DMS153 (cell line): ENCODE data around the gene PPIE.
"Not testable (repeated sequence)": the region's sequence is repeated elsewhere in the genome, so short reads cannot be mapped to it uniquely, and the experiment has no call there.

Experiments used
- DNase-seq: peaks from one replicate; lab custom pipeline; 2025; lab: John Stamatoyannopoulos, UW

The PPIE gene

GRCh38 chr1:39758556-39759435 is 20.1 kb downstream of the PPIE start:
- no peak for DNase-seq

- DNase-seq, result no peak
Observed at GRCh38 chr1:39759436-39759726, 20.7 kb downstream of the PPIE start.

DNA sequence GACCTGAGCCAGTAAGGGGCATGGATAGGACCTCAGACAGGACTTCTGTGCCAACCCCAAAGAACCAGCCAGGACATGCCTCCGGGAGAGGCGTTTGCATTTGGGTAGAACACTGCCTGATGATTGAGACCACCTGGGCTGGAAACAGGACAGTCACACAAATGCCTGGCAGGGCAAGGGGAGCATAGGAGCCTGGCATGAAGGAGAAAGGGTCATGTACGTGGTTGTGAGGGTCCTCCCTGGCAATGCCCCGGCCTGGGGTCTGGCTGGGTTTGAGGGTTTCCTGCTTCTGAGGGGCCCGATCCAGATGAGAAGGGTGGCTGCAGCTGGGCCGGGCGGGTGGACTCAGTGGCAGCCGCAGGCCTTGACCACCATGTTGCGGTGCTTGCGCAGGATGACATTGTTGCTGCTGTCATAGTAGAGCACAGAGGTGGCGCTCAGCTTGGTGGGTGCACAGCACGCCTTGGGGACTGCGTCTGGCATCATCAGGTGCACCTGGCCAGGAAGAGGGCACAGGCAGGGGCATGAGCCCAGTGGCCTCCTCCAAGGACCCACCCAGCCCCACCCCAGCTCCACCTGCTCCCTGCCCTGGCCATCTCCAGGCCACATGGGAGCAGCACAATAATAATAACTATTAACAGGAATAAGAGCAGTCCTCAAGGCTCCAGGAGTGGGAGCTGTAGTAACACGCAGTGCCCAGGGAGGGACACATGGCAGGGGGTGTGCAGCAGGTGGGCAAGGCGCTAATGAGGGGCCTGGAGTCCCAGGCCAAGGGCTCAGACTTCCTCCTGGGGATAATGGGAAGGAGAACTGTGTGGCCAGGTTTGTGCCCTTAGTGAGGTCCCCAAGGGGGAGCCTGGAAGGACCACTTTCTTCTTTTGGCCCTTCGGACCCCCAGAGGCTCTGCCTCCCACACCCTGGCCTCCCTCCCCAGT is 21.7 kb downstream of the PPIE start:
- no peak for DNase-seq

DNA sequence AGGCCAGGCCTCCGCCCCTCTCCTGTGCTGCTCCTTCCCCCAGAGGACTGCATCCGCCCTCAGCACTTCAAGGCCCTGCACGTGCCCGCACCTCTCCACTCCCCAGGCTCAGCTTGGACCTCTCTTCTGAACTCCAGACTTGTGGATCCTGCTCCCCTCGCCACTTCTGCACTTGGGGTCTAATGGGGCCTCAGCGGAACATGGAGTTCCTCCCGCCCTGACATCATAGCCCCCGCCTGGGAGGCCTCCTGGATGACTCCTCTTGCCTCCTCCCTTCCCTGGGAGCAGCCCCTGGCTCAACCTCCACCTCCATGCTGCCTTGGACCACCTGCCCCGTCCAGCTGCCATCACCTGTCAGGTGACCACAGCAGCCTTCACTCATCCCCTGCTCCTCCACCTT is 22.3 kb downstream of the PPIE start:
- no peak for DNase-seq

DNA sequence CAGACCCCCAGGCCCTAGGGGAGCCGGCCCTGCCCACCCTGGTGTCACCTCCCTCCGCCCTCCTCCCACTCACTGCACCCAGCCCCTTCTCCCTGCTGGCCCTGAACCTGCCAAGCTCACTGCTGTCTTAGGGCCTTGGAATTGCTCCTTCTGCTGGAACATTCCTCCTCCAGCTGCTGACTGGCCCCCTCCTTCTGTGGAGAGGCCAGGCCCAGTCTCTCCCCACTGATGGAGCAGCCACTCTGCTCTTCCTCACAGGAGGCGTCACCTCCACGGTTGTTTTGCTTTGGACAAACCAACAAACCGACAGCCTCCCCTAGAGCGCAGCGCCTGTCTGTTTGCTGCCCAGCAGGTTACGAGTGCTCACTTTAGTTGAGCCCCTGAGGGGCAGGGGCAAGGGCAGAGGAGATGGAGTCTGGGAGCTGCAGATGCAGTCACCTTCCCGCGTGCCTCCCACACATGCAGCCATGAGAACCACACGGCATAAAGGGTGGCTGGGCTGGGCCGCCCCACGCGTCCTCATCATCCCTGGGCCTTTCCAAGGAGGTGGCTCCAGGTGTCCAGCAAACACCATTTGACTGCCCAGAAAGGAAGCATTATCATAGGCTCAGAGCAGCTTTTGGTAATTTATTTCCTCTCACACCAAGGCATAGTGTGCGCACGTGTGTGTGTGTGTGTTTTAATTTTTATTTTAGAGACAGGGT is 23.0 kb downstream of the PPIE start:
- DNase-seq, result no peak

GRCh38 chr1:39762550-39763540 is 24.2 kb downstream of the PPIE start:
- no peak for DNase-seq

- DNase-seq, result not testable (repeated sequence)
Observed at GRCh38 chr1:39763619-39764374, 25.1 kb downstream of the PPIE start.

DNA sequence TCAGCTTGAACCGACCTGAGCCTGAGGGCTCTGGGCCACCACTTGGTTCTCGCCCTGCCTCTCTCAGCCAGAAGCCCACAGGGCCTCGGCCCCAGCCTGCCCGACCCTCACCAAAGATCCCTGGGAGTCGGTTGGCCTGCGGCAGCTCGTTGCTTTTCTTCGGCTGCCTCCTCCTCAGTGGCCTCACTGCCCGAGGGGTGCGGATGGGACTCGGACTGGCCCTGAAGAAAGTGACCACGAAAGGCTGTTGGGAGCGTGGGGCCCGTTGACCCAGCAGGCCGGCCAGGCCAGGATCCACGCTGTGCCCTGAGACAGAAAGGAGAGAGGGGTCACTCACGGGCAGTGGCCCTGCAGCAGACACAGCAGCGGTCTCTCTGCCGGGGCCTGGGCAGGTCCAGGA is 25.8 kb downstream of the PPIE start:
- not testable (repeated sequence) for DNase-seq

GRCh38 chr1:39766466-39766865 is 27.8 kb downstream of the PPIE start:
- DNase-seq, result not testable (repeated sequence)

DNA sequence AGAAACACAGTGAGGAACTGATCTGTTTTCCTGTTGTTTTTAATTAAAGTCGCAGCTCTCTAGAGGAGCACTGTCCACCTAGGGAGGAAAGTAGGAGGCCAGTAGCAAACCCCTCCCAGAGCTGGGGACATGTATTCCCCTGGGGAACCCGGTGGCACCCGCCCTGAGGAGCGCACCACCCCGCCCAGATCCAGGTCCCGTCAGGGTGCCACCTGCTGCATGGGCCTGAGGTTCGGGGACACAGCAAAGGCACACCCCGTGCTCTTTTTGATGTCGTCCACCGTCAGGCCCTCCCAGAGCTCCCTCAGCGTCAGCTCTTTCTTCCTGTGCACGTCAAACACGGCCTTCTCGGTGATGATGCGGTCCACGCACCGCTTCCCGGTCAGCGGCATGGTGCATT is 30.8 kb downstream of the PPIE start:
- DNase-seq, result not testable (repeated sequence)

- not testable (repeated sequence) for DNase-seq
Observed at GRCh38 chr1:39770100-39771021, 31.7 kb downstream of the PPIE start.

DNA sequence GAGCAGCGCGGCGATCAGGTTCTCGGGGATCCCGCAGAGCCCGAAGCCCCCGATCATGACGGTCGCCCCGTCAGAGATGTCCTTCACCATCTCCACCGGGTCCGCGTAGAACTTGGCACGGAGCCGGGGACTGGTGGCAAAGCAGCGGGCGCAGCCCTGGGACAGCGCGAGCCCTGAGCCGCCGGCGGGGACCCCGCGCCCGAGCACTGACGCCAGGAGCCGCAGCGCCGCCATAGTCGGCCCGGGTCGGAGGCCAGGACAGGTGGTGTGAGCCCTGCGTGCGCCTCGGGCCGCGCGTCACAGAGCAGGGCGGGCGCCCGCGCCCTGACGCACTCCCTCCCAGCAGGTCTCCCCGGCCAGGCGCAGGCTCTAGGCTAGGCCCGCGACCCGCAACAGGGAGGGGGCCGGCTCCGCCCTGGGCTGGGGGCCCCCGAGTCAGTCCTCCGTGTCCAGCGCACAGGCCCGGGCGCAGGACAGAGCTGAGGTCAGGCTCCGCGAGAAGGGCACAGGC is 32.4 kb downstream of the PPIE start, which contains the start of gene OXCT2:
Gene OXCT2, minus strand, starts transcription at position 327 of the 511 bp plus-strand sequence. Its CDS starts 93 bp downstream, at position 234.
- DNase-seq, result not testable (repeated sequence)

DNA sequence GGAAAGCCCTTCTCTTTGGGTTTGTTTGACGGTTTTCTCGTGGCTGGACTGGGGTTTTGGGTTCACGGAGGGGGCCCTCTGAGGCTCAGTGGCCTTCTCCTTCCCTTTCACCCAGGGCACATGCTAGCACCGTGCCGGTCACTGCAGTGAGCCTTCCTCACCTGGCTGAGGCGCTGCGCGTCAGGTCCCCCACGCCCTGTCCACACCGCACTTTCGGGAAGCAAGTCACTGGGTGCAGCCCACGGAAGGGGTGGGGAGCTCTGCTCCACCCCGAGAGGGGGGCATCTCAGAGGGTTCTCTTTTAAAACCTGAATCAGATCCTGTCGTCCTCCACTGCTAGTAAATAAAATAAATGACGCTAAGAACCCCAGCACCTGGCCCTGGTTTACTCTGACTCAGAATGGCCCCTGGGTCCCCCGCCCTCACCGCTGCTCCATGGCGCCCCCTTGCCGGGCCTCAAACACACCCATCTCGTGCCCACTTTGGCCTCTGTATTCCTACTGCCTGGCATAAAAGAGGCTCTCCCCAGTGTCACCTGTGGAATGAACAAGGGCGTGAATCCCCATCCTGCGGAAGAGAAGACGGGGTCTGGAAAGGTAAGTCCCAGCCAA is 34.8 kb downstream of the PPIE start:
- DNase-seq, result not testable (repeated sequence)

GRCh38 chr1:39775141-39775540 is 36.5 kb downstream of the PPIE start:
- not testable (repeated sequence) for DNase-seq

GRCh38 chr1:39775676-39776399 is 37.2 kb downstream of the PPIE start:
- DNase-seq, result not testable (repeated sequence)

DNA sequence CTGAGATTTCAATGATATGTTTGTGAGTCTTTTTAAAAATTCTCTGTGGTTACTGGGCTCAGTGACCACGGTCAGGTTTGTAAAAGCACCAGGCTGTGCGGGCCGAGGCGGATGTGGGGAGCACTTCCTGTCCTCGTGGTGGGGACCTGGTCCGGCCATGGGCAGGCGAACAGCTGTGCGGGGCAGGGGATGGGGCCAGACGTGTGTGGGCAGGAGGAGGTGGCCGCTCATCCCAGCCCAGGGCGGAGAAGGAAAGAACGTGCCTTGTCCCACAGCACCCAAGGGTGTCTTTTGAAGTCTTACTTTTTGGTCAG is 37.7 kb downstream of the PPIE start:
- DNase-seq, result no peak

GRCh38 chr1:39776886-39777285 is 38.2 kb downstream of the PPIE start:
- no peak for DNase-seq

DNA sequence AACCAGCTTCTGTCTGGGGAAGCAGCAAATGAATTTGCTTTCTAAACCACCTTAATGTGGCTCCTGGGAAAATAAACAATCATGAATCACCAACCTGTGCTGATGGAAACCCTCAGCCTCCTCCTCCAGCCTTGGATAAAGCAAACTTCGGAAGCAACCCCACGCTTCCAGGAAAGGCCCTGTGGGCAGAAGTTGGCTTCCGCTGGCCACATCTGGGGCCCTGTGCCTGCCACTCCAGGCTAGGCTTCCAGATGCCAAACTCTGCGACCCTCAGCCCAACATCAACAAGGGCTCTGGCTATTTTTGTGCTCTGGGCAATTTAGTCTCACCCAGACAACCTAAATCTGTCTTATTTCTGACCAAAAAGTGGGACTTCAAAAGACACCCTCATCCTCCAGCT is 38.6 kb downstream of the PPIE start:
- DNase-seq, result no peak
